ENCODE results near the gene VRK2. TPM values are rescaled to one million over a fixed set of nuclear protein-coding genes. Genes with fewer than 3 reads are reported as not detected.
"Not testable (repeated sequence)": the region's sequence is repeated elsewhere in the genome, so short reads cannot be mapped to it uniquely, and the experiment has no call there.

Gene VRK2
- polyA plus RNA-seq, 1 donor from 2014 or later: 0.45 TPM

GRCh38 chr2:58169845-58170244 lies 123.2 kb downstream of the VRK2 start:
- not testable (repeated sequence) for H2AFZ ChIP-seq (ENCODE audit: low read depth, low read length); H3K27me3 ChIP-seq (ENCODE audit: insufficient read depth, low read depth, low read length); H3K36me3 ChIP-seq (ENCODE audit: insufficient read depth, low read length); H3K4me2 ChIP-seq (ENCODE audit: low read length); H3K27ac ChIP-seq (ENCODE audit: low read length); H3F3A ChIP-seq (ENCODE audit: insufficient read depth, low read length, poor library complexity, severe bottlenecking); H3K79me2 ChIP-seq (replicated peaks; ENCODE audit: insufficient read depth, low read length); H3K4me3 ChIP-seq (ENCODE audit: low read length); H4K20me1 ChIP-seq (ENCODE audit: insufficient read depth); H3K9ac ChIP-seq (ENCODE audit: low read length); H3K9me2 ChIP-seq (ENCODE audit: insufficient read depth, low read length); H3K9me3 ChIP-seq (ENCODE audit: low read length)

GRCh38 chr2:58170334-58170933 lies 123.8 kb downstream of the VRK2 start:
- not testable (repeated sequence) for H3K27me3 ChIP-seq (ENCODE audit: insufficient read depth, low read depth, low read length); H3K9ac ChIP-seq (ENCODE audit: low read length); H3F3A ChIP-seq (ENCODE audit: insufficient read depth, low read length, poor library complexity, severe bottlenecking); H3K9me2 ChIP-seq (ENCODE audit: insufficient read depth, low read length); H2AFZ ChIP-seq (ENCODE audit: low read depth, low read length); H4K20me1 ChIP-seq (ENCODE audit: insufficient read depth); H3K9me3 ChIP-seq (ENCODE audit: low read length); H3K4me2 ChIP-seq (ENCODE audit: low read length); H3K27ac ChIP-seq (ENCODE audit: low read length); H3K4me3 ChIP-seq (ENCODE audit: low read length); H3K79me2 ChIP-seq (replicated peaks; ENCODE audit: insufficient read depth, low read length); H3K36me3 ChIP-seq (ENCODE audit: insufficient read depth, low read length)

- H3K36me3 ChIP-seq (ENCODE audit: insufficient read depth, low read length); H3K4me3 ChIP-seq (ENCODE audit: low read length); H3F3A ChIP-seq (ENCODE audit: insufficient read depth, low read length, poor library complexity, severe bottlenecking); H3K9ac ChIP-seq (ENCODE audit: low read length); H3K4me2 ChIP-seq (ENCODE audit: low read length); H3K9me2 ChIP-seq (ENCODE audit: insufficient read depth, low read length); H3K27ac ChIP-seq (ENCODE audit: low read length); H3K9me3 ChIP-seq (ENCODE audit: low read length); H4K20me1 ChIP-seq (ENCODE audit: insufficient read depth); H3K27me3 ChIP-seq (ENCODE audit: insufficient read depth, low read depth, low read length); H2AFZ ChIP-seq (ENCODE audit: low read depth, low read length); H3K79me2 ChIP-seq (replicated peaks; ENCODE audit: insufficient read depth, low read length): not testable (repeated sequence)
Measured at GRCh38 chr2:58171831-58172230, 125.2 kb downstream of the VRK2 start.

GRCh38 chr2:58177187-58177586 lies 130.6 kb downstream of the VRK2 start:
- H3K9me3 ChIP-seq (ENCODE audit: low read length); H3K36me3 ChIP-seq (ENCODE audit: insufficient read depth, low read length); H4K20me1 ChIP-seq (ENCODE audit: insufficient read depth); H3K27ac ChIP-seq (ENCODE audit: low read length); H2AFZ ChIP-seq (ENCODE audit: low read depth, low read length); H3K9ac ChIP-seq (ENCODE audit: low read length); H3K4me2 ChIP-seq (ENCODE audit: low read length); H3K4me3 ChIP-seq (ENCODE audit: low read length); H3K79me2 ChIP-seq (replicated peaks; ENCODE audit: insufficient read depth, low read length); H3F3A ChIP-seq (ENCODE audit: insufficient read depth, low read length, poor library complexity, severe bottlenecking); H3K27me3 ChIP-seq (ENCODE audit: insufficient read depth, low read depth, low read length); H3K9me2 ChIP-seq (ENCODE audit: insufficient read depth, low read length): not testable (repeated sequence)

GRCh38 chr2:58180175-58180574 lies 133.6 kb downstream of the VRK2 start:
- not testable (repeated sequence) for H3K27me3 ChIP-seq (ENCODE audit: insufficient read depth, low read depth, low read length); H3K27ac ChIP-seq (ENCODE audit: low read length); H3K9me2 ChIP-seq (ENCODE audit: insufficient read depth, low read length); H3K36me3 ChIP-seq (ENCODE audit: insufficient read depth, low read length); H3K9me3 ChIP-seq (ENCODE audit: low read length); H3F3A ChIP-seq (ENCODE audit: insufficient read depth, low read length, poor library complexity, severe bottlenecking); H4K20me1 ChIP-seq (ENCODE audit: insufficient read depth); H3K79me2 ChIP-seq (replicated peaks; ENCODE audit: insufficient read depth, low read length); H3K4me3 ChIP-seq (ENCODE audit: low read length); H3K4me2 ChIP-seq (ENCODE audit: low read length); H3K9ac ChIP-seq (ENCODE audit: low read length); H2AFZ ChIP-seq (ENCODE audit: low read depth, low read length)

GRCh38 chr2:58180635-58181034 lies 134.0 kb downstream of the VRK2 start:
- H4K20me1 ChIP-seq (ENCODE audit: insufficient read depth): no peaks in the 10 kb centered on the region
- H3K27ac ChIP-seq (ENCODE audit: low read length): no peak overlapping the region
- H3K79me2 ChIP-seq (replicated peaks; ENCODE audit: insufficient read depth, low read length): no peaks in the 10 kb centered on the region
- no peak overlapping the region for H2AFZ ChIP-seq (ENCODE audit: low read depth, low read length)
- H3K4me2 ChIP-seq (ENCODE audit: low read length): no peak overlapping the region
- no peaks in the 10 kb centered on the region for H3K36me3 ChIP-seq (ENCODE audit: insufficient read depth, low read length)
- H3F3A ChIP-seq (ENCODE audit: insufficient read depth, low read length, poor library complexity, severe bottlenecking): no peaks in the 10 kb centered on the region
- H3K27me3 ChIP-seq (ENCODE audit: insufficient read depth, low read depth, low read length): no peaks in the 10 kb centered on the region
- H3K9me3 ChIP-seq (ENCODE audit: low read length): no peaks in the 10 kb centered on the region
- no peak overlapping the region for H3K4me3 ChIP-seq (ENCODE audit: low read length)
- H3K9ac ChIP-seq (ENCODE audit: low read length): no peak overlapping the region
- no peaks in the 10 kb centered on the region for H3K9me2 ChIP-seq (ENCODE audit: insufficient read depth, low read length)
- TF ChIP-seq TAF1 (IDR thresholded peaks at IDR 0.05; ENCODE audit: low read depth): no peak
- TF ChIP-seq MXI1 (conservative IDR thresholded peaks at IDR 0.05; ENCODE audit: poor library complexity, severe bottlenecking): no peak
- no peak for TF ChIP-seq POLR2AphosphoS5 (IDR thresholded peaks at IDR 0.05)
- TF ChIP-seq EZH2 (IDR thresholded peaks at IDR 0.05; ENCODE audit: borderline replicate concordance, insufficient read depth, low read length, poor library complexity, severe bottlenecking): no peak
- TF ChIP-seq EP300 (conservative IDR thresholded peaks at IDR 0.05; ENCODE audit: poor library complexity, severe bottlenecking): no peak
- TF ChIP-seq RAD21 (conservative IDR thresholded peaks at IDR 0.05): no peak
- TF ChIP-seq SMC3 (conservative IDR thresholded peaks at IDR 0.05; ENCODE audit: poor library complexity): no peak
- no peak for TF ChIP-seq REST (IDR thresholded peaks at IDR 0.05; ENCODE audit: borderline replicate concordance)
